IMR-90 (cell line): ENCODE data around the gene MAGEB6B. TPM values are rescaled to one million over a fixed set of nuclear protein-coding genes. Genes with fewer than 3 reads are reported as not detected.

Source experiments
- ATAC-seq: fragments of 200-7000 bp; cut with Tn5 transposase; 2 replicates; pipeline ENCODE4 v1.9.1; 2020; ENCODE audit warnings: low read depth, mild to moderate bottlenecking, moderate library complexity
- BruUV-seq: library from RNA; stranded (reverse); fragments of 400-500 nt; replicated peaks from 2 replicates; lab custom pipeline; 2021; lab: Mats Ljungman, UMichigan
- CTCF ChIA-PET: fragments of 300-600 bp; formaldehyde crosslinking; extraction: SDS; loops from one replicate; lab custom pipeline; 2021; ENCODE audit warnings: antibody characterized with exemption; lab: Yijun Ruan, JAX
- POLR2A ChIA-PET: fragments of 300-600 bp; sonication (Branson Sonifier 250); formaldehyde crosslinking; loops from one replicate; lab custom pipeline; 2022; ENCODE audit warnings: antibody characterized with exemption; ENCODE audit not compliant: unreplicated experiment; lab: Charles Lee
- DNase-seq: peaks from one replicate; pipeline ENCODE4 v3.0.0; 2013
- H2AFZ ChIP-seq: replicated peaks from 2 replicates; pipeline ENCODE3; 2013; ENCODE audit warnings: low read length, mild to moderate bottlenecking; ENCODE audit not compliant: poor library complexity
- H2AK5ac ChIP-seq: 2 replicates; pipeline ENCODE4 v1.6.1; 2013; ENCODE audit warnings: low read depth, low read length, inconsistent platforms
- H2AK9ac ChIP-seq: replicated peaks from 2 replicates; pipeline ENCODE3; 2013; ENCODE audit warnings: mild to moderate bottlenecking, low read depth, low read length, moderate library complexity; ENCODE audit not compliant: poor library complexity
- H2BK120ac ChIP-seq: 2 replicates; pipeline ENCODE4 v1.6.1; 2013; ENCODE audit warnings: low read depth, low read length, inconsistent platforms
- H2BK15ac ChIP-seq: 3 replicates; pipeline ENCODE4 v1.6.1; 2013; ENCODE audit warnings: low read depth, low read length, inconsistent platforms
- H2BK20ac ChIP-seq: 2 replicates; pipeline ENCODE4 v1.6.1; 2013; ENCODE audit warnings: low read depth, mild to moderate bottlenecking, inconsistent platforms, low read length, moderate library complexity
- H2BK5ac ChIP-seq: 2 replicates; pipeline ENCODE4 v1.6.1; 2013; ENCODE audit warnings: mild to moderate bottlenecking, low read depth, low read length, inconsistent platforms; ENCODE audit not compliant: poor library complexity, severe bottlenecking
- H3K14ac ChIP-seq: replicated peaks from 2 replicates; pipeline ENCODE4 v1.6.1; 2013; ENCODE audit warnings: low read depth, low read length, inconsistent platforms
- H3K18ac ChIP-seq: 2 replicates; pipeline ENCODE4 v1.6.1; 2013; ENCODE audit warnings: low read depth, low read length, control low read depth
- H3K23ac ChIP-seq: 2 replicates; pipeline ENCODE4 v1.6.1; 2013; ENCODE audit warnings: low read depth, low read length, inconsistent platforms
- H3K27ac ChIP-seq: 2 replicates; pipeline ENCODE4 v1.5.1; 2013; ENCODE audit warnings: mild to moderate bottlenecking, control low read depth, low read length; ENCODE audit not compliant: insufficient read depth
- H3K27me3 ChIP-seq: 2 replicates; pipeline ENCODE4 v1.6.1; 2013; ENCODE audit warnings: low read length; ENCODE audit not compliant: control insufficient read depth, insufficient read depth
- H3K36me3 ChIP-seq: 2 replicates; pipeline ENCODE4 v1.6.1; 2013; ENCODE audit warnings: low read length, mixed read lengths; ENCODE audit not compliant: control insufficient read depth, insufficient read depth
- H3K4ac ChIP-seq: 2 replicates; pipeline ENCODE4 v1.6.1; 2013; ENCODE audit warnings: low read depth, low read length, inconsistent platforms
- H3K4me1 ChIP-seq: 2 replicates; pipeline ENCODE4 v1.6.1; 2013; ENCODE audit warnings: low read length, mixed read lengths; ENCODE audit not compliant: control insufficient read depth, insufficient read depth
- H3K4me2 ChIP-seq: 2 replicates; pipeline ENCODE4 v1.6.1; 2013; ENCODE audit warnings: low read depth, mild to moderate bottlenecking, control low read depth, low read length, moderate library complexity
- H3K4me3 ChIP-seq: 2 replicates; pipeline ENCODE4 v1.5.1; 2013; ENCODE audit warnings: low read depth, mild to moderate bottlenecking, control low read depth, low read length, moderate library complexity; ENCODE audit not compliant: insufficient read depth
- H3K56ac ChIP-seq: 2 replicates; pipeline ENCODE4 v1.6.1; 2013; ENCODE audit warnings: low read length, inconsistent platforms; ENCODE audit not compliant: insufficient read depth; ENCODE audit errors: extremely low read depth
- H3K79me1 ChIP-seq, 2 experiments: 2 replicates each; pipeline ENCODE4 v1.6.1; 2013; ENCODE audit warnings: low read length in 2 of 2, inconsistent platforms in 1 of 2, low read depth in 1 of 2
- H3K9ac ChIP-seq: 2 replicates; pipeline ENCODE4 v1.6.1; 2013; ENCODE audit warnings: low read depth, low read length, control low read depth
- H3K9me1 ChIP-seq: 2 replicates; pipeline ENCODE4 v1.6.1; 2013; ENCODE audit warnings: low read length, inconsistent platforms; ENCODE audit not compliant: insufficient read depth
- H3K9me3 ChIP-seq: 2 replicates; pipeline ENCODE4 v1.6.1; 2013; ENCODE audit warnings: low read length; ENCODE audit not compliant: control insufficient read depth, insufficient read depth
- H4K20me1 ChIP-seq: 2 replicates; pipeline ENCODE4 v1.6.1; 2013; ENCODE audit warnings: low read length, inconsistent platforms; ENCODE audit not compliant: insufficient read depth
- H4K5ac ChIP-seq: 2 replicates; pipeline ENCODE4 v1.6.1; 2013; ENCODE audit warnings: mild to moderate bottlenecking, low read depth, low read length, control low read depth
- H4K8ac ChIP-seq, 2 experiments: 2 replicates each; pipeline ENCODE4 v1.6.1; 2013; ENCODE audit warnings: low read depth in 2 of 2, low read length in 2 of 2, control low read depth in 1 of 2, inconsistent platforms in 1 of 2
- H4K91ac ChIP-seq: 2 replicates; pipeline ENCODE4 v1.6.1; 2013; ENCODE audit warnings: low read depth, low read length, inconsistent platforms; ENCODE audit not compliant: insufficient read depth
- FOS ChIP-seq: fragments of 150-350 bp; IDR thresholded peaks from 2 replicates; pipeline ENCODE4 v1.6.1; 2016; ENCODE audit warnings: low read depth, low read length
- MAFK ChIP-seq: IDR thresholded peaks from 2 replicates; pipeline ENCODE4 v1.6.1; 2012; ENCODE audit warnings: low read depth, low read length, improper control_type of control experiment
- MAZ ChIP-seq: IDR thresholded peaks from 2 replicates; pipeline ENCODE4 v1.6.1; 2012; ENCODE audit warnings: low read depth, mild to moderate bottlenecking, low read length, improper control_type of control experiment, moderate library complexity, borderline replicate concordance
- MXI1 ChIP-seq: IDR thresholded peaks from 2 replicates; pipeline ENCODE4 v1.6.1; 2012; ENCODE audit warnings: low read depth, mild to moderate bottlenecking, low read length, moderate library complexity, borderline replicate concordance
- POLR2A ChIP-seq: IDR thresholded peaks from 2 replicates; pipeline ENCODE4 v1.6.1; 2012; ENCODE audit warnings: mild to moderate bottlenecking, low read depth, low read length
- RAD21 ChIP-seq: IDR thresholded peaks from 2 replicates; pipeline ENCODE4 v1.6.1; 2012; ENCODE audit warnings: low read length, improper control_type of control experiment
- RCOR1 ChIP-seq: IDR thresholded peaks from 2 replicates; pipeline ENCODE4 v1.6.1; 2012; ENCODE audit warnings: mild to moderate bottlenecking, low read length, improper control_type of control experiment; ENCODE audit not compliant: insufficient replicate concordance
- RFX5 ChIP-seq: IDR thresholded peaks from 2 replicates; pipeline ENCODE4 v1.8.0; 2012; ENCODE audit warnings: low read depth, mild to moderate bottlenecking, low read length, moderate library complexity
- WGBS, 2 experiments: methylation state at CpG; one replicate each; pipeline versions ENCODE4 v1.1.5 to v1.1.7; 2013; ENCODE audit warnings: missing lambda C conversion rate in 2 of 2; ENCODE audit not compliant: insufficient read length in 1 of 2; ENCODE audit errors: extremely low coverage in 2 of 2; 5-methylcytosine and 5-hydroxymethylcytosine counted together
- dilution Hi-C: fragments of 300-500 bp; cut with HindIII; formaldehyde crosslinking; loops from one replicate; pipeline ENCODE4 v1.14.3; 2018; ENCODE audit warnings: low sequenced_read_pairs; ENCODE audit not compliant: unreplicated experiment
- in situ Hi-C: fragments of 300-500 bp; cut with MboI; formaldehyde crosslinking; loops from 3 replicates; pipeline ENCODE4 v1.14.3; 2019; ENCODE audit warnings: low sequenced_read_pairs, inconsistent platforms, mixed read lengths
- intact Hi-C: fragments of 100-400 bp; cut with micrococcal nuclease; formaldehyde crosslinking; loops from 2 replicates; pipeline ENCODE4 v1.10.0; 2022
- polyA plus RNA-seq, 3 experiments: library from polyadenylated mRNA; depleted of rRNA; stranded (reverse); fragments of >200 nt; gene quantifications; 2 replicates each; pipeline ENCODE4 v1.2.3, GENCODE V29; 2012; ENCODE audit warnings: low replicate concordance in 1 of 3
- total RNA-seq: library from RNA; depleted of rRNA; stranded (reverse); fragments of >200 nt; gene quantifications from 2 replicates; pipeline ENCODE4 v1.2.3, GENCODE V29; 2012
- TF ChIP-seq, protein P1 (sequence below): conservative IDR thresholded peaks from 2 replicates; pipeline ENCODE4 v1.5.1; 2012; ENCODE audit warnings: mild to moderate bottlenecking, low read depth, low read length, improper control_type of control experiment
- TF ChIP-seq, protein P2 (sequence below): fragments of 150-350 bp; IDR thresholded peaks from 2 replicates; pipeline ENCODE4 v1.6.1; 2017; ENCODE audit warnings: mild to moderate bottlenecking, antibody characterized with exemption, low read length, low read depth
- TF ChIP-seq, protein P3 (sequence below): fragments of 150-350 bp; IDR thresholded peaks from 2 replicates; pipeline ENCODE4 v1.6.1; 2016; ENCODE audit warnings: low read depth, mild to moderate bottlenecking, low read length, moderate library complexity, borderline replicate concordance

Gene MAGEB6B
- total and polyA plus RNA-seq, 2 of the 4 experiments (the other 2 are of a cell fraction), result not detected

DNA sequence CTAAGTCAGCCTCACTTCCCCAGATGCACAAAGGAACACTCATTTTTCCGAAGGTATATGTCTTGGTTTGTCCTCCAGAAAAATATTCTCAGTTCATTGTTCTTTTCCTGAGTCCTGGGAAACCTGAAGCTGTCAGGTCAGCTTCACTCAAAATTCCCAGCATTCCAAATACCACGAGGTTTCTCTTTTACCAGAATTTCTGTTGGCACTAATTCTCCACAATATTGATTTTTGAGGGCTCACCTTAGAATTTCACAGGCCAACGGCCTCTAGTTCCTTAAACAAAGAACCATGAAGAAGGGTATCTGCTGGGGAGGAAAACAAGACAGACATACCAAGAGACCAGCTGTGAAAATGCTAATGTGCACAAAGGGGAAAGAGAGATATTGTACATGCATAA is 47.6 kb downstream of the MAGEB6B start:
- Histone ChIP-seq H4K5ac (no peak overlapping the region), H4K20me1 (no peaks in the 10 kb centered on the region), H3K36me3 (no peaks in the 10 kb centered on the region), H2AK9ac (no peak overlapping the region), H3K9ac (no peak overlapping the region), H2BK120ac (no peak overlapping the region), H3K18ac (no peak overlapping the region), H2BK15ac (no peak overlapping the region), H3K23ac (no peak overlapping the region), H3K56ac (no peak overlapping the region), H3K4me3 (no peak overlapping the region), H3K9me1 (no peaks in the 10 kb centered on the region), H2AK5ac (no peak overlapping the region), H3K79me1 (no peaks in the 10 kb centered on the region), H3K27me3 (no peaks in the 10 kb centered on the region), H3K14ac (no peak overlapping the region), H3K4ac (no peak overlapping the region), H4K91ac (no peak overlapping the region), H2BK5ac (no peak overlapping the region), H3K27ac (no peak overlapping the region), H2AFZ (no peak overlapping the region), H4K8ac (no peak overlapping the region), H2BK20ac (no peak overlapping the region), H3K4me1 (no peaks in the 10 kb centered on the region), H3K9me3 (no peaks in the 10 kb centered on the region), H3K4me2 (no peak overlapping the region)
- DNase-seq (no peak), ATAC-seq (no peak)
- TF ChIP-seq, protein P1, sequence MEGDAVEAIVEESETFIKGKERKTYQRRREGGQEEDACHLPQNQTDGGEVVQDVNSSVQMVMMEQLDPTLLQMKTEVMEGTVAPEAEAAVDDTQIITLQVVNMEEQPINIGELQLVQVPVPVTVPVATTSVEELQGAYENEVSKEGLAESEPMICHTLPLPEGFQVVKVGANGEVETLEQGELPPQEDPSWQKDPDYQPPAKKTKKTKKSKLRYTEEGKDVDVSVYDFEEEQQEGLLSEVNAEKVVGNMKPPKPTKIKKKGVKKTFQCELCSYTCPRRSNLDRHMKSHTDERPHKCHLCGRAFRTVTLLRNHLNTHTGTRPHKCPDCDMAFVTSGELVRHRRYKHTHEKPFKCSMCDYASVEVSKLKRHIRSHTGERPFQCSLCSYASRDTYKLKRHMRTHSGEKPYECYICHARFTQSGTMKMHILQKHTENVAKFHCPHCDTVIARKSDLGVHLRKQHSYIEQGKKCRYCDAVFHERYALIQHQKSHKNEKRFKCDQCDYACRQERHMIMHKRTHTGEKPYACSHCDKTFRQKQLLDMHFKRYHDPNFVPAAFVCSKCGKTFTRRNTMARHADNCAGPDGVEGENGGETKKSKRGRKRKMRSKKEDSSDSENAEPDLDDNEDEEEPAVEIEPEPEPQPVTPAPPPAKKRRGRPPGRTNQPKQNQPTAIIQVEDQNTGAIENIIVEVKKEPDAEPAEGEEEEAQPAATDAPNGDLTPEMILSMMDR, result no peak
- TF ChIP-seq RAD21 (no peak), MXI1 (no peak), FOS (no peak), RCOR1 (no peak), MAFK (no peak), RFX5 (no peak), POLR2A (no peak), MAZ (no peak)
- TF ChIP-seq, protein P2, sequence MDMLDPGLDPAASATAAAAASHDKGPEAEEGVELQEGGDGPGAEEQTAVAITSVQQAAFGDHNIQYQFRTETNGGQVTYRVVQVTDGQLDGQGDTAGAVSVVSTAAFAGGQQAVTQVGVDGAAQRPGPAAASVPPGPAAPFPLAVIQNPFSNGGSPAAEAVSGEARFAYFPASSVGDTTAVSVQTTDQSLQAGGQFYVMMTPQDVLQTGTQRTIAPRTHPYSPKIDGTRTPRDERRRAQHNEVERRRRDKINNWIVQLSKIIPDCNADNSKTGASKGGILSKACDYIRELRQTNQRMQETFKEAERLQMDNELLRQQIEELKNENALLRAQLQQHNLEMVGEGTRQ, result no peak
- TF ChIP-seq, protein P3, sequence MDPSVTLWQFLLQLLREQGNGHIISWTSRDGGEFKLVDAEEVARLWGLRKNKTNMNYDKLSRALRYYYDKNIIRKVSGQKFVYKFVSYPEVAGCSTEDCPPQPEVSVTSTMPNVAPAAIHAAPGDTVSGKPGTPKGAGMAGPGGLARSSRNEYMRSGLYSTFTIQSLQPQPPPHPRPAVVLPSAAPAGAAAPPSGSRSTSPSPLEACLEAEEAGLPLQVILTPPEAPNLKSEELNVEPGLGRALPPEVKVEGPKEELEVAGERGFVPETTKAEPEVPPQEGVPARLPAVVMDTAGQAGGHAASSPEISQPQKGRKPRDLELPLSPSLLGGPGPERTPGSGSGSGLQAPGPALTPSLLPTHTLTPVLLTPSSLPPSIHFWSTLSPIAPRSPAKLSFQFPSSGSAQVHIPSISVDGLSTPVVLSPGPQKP, result no peak
- intact Hi-C loops (no loop called here), in situ Hi-C loops (no loop called here), dilution Hi-C loops (no loop called here)
- ChIA-PET POLR2A (no interaction called here), CTCF (no interaction called here)
- 14% methylated on average over 1 of the region's 3 CpGs; no CpG with 5 or more reads in 1 of the 2 experiments for WGBS, 2 experiments
- BruUV-seq, result no TSS peak
